Right lobe of liver (tissue), 4 donors: ENCODE results near the gene LCE3A.
A peak's percentile ranks its signal among the peaks of the same experiment; 100 is the strongest.

Experiments used
- CTCF ChIP-seq, 4 donors: fragments of 200-600 bp in 3 of 4; fragments of 450-650 bp in 1 of 4; IDR thresholded peaks; one replicate each; pipeline versions ENCODE4 v1.5.1 to v1.8.0; 2016 to 2022; ENCODE audit warnings: antibody characterized with exemption in 4 of 4, mild to moderate bottlenecking in 2 of 4
- POLR2A ChIP-seq: fragments of 450-650 bp; IDR thresholded peaks from one replicate; pipeline ENCODE4 v1.6.1; 2017; ENCODE audit warnings: antibody characterized with exemption, mild to moderate bottlenecking
- donor health status: DM: no; HTN: no; CAD: no.
- donor health status: DM: no; HTN: no; CAD: no.
- donor health status: DM: no; HTN: yes; CAD: no.

GRCh38 chr1:152623203-152623844 is 421 bp upstream of the LCE3A start:
- TF ChIP-seq CTCF (IDR thresholded peaks at IDR 0.05) (peak in 1 of 4 donors; percentile 40), POLR2A (no peak)
